Measurements from ENCODE around the gene CAPN10.

The CAPN10 gene

DNA sequence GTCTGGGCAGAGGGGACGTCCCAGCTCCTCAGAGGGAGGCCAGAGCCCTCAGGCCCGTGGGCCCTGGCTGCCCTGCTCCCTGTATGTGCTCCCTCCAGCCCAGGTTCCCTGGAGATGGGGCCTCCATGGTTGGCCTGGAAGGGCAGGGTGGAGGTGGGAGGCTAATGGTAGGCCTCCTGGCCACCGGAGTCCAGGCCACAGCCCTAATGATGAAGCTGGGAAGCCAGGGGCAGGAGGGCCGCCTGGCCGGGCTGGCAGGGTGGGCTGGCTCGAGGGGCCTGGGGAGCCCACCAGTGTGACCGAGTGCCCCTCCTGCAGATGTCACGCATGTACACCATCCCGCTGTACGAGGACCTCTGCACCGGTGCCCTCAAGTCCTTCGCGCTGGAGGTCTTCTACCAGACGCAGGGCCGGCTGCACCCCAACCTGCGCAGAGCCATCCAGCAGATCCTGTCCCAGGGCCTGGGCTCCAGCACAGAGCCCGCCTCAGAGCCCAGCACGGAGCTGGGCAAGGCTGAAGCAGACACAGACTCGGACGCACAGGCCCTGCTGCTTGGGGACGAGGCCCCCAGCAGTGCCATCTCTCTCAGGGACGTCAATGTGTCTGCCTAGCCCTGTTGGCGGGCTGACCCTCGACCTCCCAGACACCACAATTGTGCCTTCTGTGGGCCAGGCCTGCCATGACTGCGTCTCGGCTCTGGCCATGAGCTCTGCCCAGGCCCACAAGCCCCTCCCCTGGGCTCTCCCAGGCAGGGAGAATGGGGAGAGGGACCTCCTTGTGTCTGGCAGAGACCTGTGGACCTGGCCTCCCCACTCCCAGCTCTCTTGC lies 9.0 kb upstream of the CAPN10 start:
- Histone ChIP-seq H3K4me1 (ENCODE audit: insufficient read depth, low read length) (no peaks in the 10 kb centered on the region), H3K4me3 (ENCODE audit: low read length) (no peak overlapping the region), H3K27me3 (ENCODE audit: insufficient read depth, low read length) (no peaks in the 10 kb centered on the region), H3K27ac (ENCODE audit: low read depth, low read length) (no peak overlapping the region), H3K9ac (ENCODE audit: low read depth, low read length) (no peak overlapping the region), H3K36me3 (ENCODE audit: insufficient read depth, low read length) (no peaks in the 10 kb centered on the region), H3K9me3 (ENCODE audit: insufficient read depth, low read depth, low read length) (no peaks in the 10 kb centered on the region)
- 93% methylated on average over 26 of the region's 26 CpGs for WGBS

GRCh38 chr2:240578110-240578450 lies 8.5 kb upstream of the CAPN10 start:
- no peaks in the 10 kb centered on the region for H3K27me3 ChIP-seq (ENCODE audit: insufficient read depth, low read length)
- no peaks in the 10 kb centered on the region for H3K36me3 ChIP-seq (ENCODE audit: insufficient read depth, low read length)
- H3K27ac ChIP-seq (ENCODE audit: low read depth, low read length) = no peak overlapping the region
- WGBS = 96% methylated on average over 9 of the region's 9 CpGs
- H3K4me1 ChIP-seq (ENCODE audit: insufficient read depth, low read length) = no peaks in the 10 kb centered on the region
- H3K4me3 ChIP-seq (ENCODE audit: low read length) = no peak overlapping the region
- no peak overlapping the region for H3K9ac ChIP-seq (ENCODE audit: low read depth, low read length)
- no peaks in the 10 kb centered on the region for H3K9me3 ChIP-seq (ENCODE audit: insufficient read depth, low read depth, low read length)

DNA sequence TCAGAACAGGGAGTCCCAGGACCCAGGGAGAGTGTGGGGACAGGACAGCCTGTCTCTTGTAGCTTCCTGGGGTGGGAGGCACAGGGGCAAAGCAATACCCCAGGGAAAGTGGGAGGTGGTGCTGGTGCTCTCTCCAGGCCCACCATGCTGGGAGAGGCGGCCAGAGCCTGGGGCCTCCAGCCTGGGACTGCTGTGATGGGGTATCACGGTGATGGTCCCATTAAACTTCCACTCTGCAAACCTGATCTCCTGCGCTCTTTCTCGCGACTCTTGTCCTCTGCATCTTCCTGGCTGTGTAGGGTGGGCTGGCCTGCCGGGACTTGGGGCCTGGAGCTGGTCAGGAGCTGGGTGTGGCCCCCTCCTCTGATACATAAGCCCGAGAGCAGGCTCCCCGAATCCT lies 8.0 kb upstream of the CAPN10 start:
- H3K36me3 ChIP-seq (ENCODE audit: insufficient read depth, low read length) = no peaks in the 10 kb centered on the region
- WGBS = 93% methylated on average over 8 of the region's 8 CpGs
- H3K27ac ChIP-seq (ENCODE audit: low read depth, low read length) = no peak overlapping the region
- no peaks in the 10 kb centered on the region for H3K4me1 ChIP-seq (ENCODE audit: insufficient read depth, low read length)
- H3K9ac ChIP-seq (ENCODE audit: low read depth, low read length) = no peak overlapping the region
- H3K27me3 ChIP-seq (ENCODE audit: insufficient read depth, low read length) = no peaks in the 10 kb centered on the region
- no peak overlapping the region for H3K4me3 ChIP-seq (ENCODE audit: low read length)
- H3K9me3 ChIP-seq (ENCODE audit: insufficient read depth, low read depth, low read length) = no peaks in the 10 kb centered on the region

DNA sequence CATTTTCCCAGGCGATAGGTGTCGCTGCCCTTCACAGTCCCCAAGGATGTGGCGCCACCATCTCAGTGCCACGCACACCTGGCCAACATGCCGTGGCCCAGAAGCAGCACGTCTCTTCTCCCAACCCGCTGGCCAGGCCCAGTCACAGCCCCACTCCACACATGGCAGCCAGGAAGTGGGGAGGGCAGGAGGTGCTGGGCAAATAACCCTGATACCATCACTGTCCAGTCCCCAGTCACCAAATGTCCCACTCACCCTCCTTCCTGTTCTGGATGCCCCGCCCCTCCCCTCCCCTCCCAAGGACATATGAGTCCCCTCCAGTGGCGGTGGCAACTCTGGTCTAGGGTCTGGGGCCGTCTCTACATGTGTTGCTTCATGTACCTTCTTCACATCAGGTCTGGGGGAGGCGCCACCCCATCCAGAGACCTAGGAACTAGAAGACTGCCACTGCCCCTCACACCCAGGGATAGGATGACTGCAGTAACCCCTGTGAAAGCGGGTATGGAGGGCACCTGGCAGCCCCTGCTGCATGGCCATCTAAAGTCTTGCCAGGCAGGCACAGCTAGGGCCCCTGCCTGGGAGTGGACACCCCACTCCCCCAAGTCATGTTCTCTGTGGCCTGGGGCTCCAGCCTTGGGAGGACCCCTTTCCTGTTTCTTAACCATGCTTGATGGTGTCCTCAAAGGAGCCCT lies 7.3 kb upstream of the CAPN10 start:
- Histone ChIP-seq H3K4me1 (ENCODE audit: insufficient read depth, low read length) (no peaks in the 10 kb centered on the region), H3K36me3 (ENCODE audit: insufficient read depth, low read length) (no peaks in the 10 kb centered on the region), H3K9ac (ENCODE audit: low read depth, low read length) (no peak overlapping the region), H3K4me3 (ENCODE audit: low read length) (no peak overlapping the region), H3K27ac (ENCODE audit: low read depth, low read length) (no peak overlapping the region), H3K27me3 (ENCODE audit: insufficient read depth, low read length) (no peaks in the 10 kb centered on the region), H3K9me3 (ENCODE audit: insufficient read depth, low read depth, low read length) (no peaks in the 10 kb centered on the region)
- 93% methylated on average over 12 of the region's 12 CpGs for WGBS

DNA sequence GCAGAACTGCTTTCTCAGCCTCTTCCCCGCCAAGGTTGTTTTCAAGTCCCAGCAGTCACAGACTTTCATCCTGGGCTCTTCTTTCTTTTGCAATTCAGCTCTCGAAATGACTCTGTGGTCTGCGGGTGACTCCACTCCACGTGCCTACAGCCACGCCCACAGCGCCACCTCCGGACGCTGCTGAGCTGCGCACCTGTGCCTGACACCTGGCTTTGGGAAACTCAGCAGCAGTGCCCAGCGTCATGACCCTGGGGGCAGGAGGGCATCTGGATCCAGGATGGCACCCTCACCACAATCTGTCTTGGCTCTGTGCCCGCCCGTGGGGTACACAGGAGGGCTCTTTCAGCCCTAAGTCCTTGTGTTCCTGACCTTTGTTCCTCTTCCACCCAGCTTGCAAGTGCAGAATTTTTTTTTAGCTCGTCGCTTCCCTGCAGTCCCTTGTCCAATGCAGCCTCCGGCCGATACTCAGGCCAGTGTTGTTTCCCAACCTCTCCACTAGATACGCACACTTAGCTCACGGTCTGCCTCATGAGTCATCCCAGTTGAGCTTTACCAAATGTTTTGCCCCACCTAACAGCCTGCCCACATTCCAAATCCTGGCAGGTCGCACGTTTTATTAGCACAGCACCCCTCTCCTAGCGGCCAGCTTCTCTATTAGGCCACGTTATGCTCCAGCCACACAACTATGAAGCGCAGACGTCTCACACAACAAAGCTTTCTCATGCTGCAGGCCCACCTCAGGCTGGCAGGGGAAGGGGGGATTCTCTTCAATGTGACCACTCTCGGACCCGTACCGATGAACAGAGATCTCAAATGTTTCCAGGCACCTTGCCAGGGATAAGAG lies 6.5 kb upstream of the CAPN10 start:
- Histone ChIP-seq H3K36me3 (ENCODE audit: insufficient read depth, low read length) (no peaks in the 10 kb centered on the region), H3K4me1 (ENCODE audit: insufficient read depth, low read length) (peaks cover 7% of the 10 kb centered on the region), H3K9me3 (ENCODE audit: insufficient read depth, low read depth, low read length) (no peaks in the 10 kb centered on the region), H3K9ac (ENCODE audit: low read depth, low read length) (no peak overlapping the region), H3K27ac (ENCODE audit: low read depth, low read length) (no peak overlapping the region), H3K4me3 (ENCODE audit: low read length) (no peak overlapping the region), H3K27me3 (ENCODE audit: insufficient read depth, low read length) (no peaks in the 10 kb centered on the region)
- 84% methylated on average over 27 of the region's 27 CpGs for WGBS

DNA sequence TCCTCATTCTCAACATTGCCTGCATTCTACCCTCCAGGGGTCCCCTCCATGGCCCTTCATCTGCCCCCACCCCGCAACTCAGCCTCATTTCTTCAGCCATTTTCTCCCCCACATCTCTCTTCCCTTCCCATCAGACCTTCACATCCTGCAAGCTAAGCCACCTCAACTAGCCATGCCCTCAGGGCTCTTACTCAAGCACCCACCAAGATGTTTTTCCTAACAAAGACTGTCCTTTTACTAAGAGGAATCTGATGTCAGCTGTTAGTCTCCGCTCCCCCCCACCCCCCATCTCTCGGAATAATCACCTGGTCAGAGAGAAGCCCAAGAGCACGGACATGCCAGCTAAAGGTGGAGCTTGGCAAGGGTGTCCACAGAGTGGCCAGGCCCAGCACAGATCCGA lies 4.7 kb upstream of the CAPN10 start:
- no peak overlapping the region for H3K4me3 ChIP-seq (ENCODE audit: low read length)
- WGBS = 61% methylated on average over 5 of the region's 5 CpGs
- H3K27ac ChIP-seq (ENCODE audit: low read depth, low read length) = no peak overlapping the region
- H3K36me3 ChIP-seq (ENCODE audit: insufficient read depth, low read length) = no peaks in the 10 kb centered on the region
- no peak overlapping the region for H3K9ac ChIP-seq (ENCODE audit: low read depth, low read length)
- H3K4me1 ChIP-seq (ENCODE audit: insufficient read depth, low read length) = peaks cover 9% of the 10 kb centered on the region
- H3K9me3 ChIP-seq (ENCODE audit: insufficient read depth, low read depth, low read length) = no peaks in the 10 kb centered on the region
- H3K27me3 ChIP-seq (ENCODE audit: insufficient read depth, low read length) = no peaks in the 10 kb centered on the region

DNA sequence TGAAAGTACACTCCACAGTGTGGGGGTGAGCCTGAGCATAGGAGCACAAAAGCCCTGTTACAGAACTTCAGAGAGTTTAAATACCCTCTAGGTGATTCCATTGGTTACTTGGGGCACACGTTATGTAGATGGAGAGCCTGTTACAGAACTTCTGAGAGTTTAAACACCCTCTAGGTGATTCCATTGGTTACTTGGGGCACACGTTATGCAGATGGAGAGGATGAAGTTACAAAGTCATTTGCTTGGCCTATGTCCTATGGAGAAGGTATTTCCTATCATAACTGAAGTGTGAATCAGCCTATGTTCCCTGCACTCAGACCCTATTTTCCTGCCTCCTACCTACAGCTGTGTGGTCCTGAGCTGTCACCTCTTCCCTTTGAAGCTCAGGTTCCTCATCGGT lies 3.8 kb upstream of the CAPN10 start:
- Histone ChIP-seq H3K27ac (ENCODE audit: low read depth, low read length) (no peak overlapping the region), H3K36me3 (ENCODE audit: insufficient read depth, low read length) (no peaks in the 10 kb centered on the region), H3K4me3 (ENCODE audit: low read length) (no peak overlapping the region), H3K9ac (ENCODE audit: low read depth, low read length) (no peak overlapping the region), H3K27me3 (ENCODE audit: insufficient read depth, low read length) (no peaks in the 10 kb centered on the region), H3K9me3 (ENCODE audit: insufficient read depth, low read depth, low read length) (no peaks in the 10 kb centered on the region), H3K4me1 (ENCODE audit: insufficient read depth, low read length) (peaks cover 13% of the 10 kb centered on the region)
- WGBS = 87% methylated on average over 3 of the region's 3 CpGs

GRCh38 chr2:240583774-240584173 lies 2.8 kb upstream of the CAPN10 start:
- Histone ChIP-seq H3K27me3 (ENCODE audit: insufficient read depth, low read length) (no peaks in the 10 kb centered on the region), H3K9ac (ENCODE audit: low read depth, low read length) (no peak overlapping the region; the same call in 1 of the 2 replicates), H3K9me3 (ENCODE audit: insufficient read depth, low read depth, low read length) (no peaks in the 10 kb centered on the region), H3K4me3 (ENCODE audit: low read length) (no peak overlapping the region), H3K4me1 (ENCODE audit: insufficient read depth, low read length) (peaks cover 13% of the 10 kb centered on the region), H3K36me3 (ENCODE audit: insufficient read depth, low read length) (no peaks in the 10 kb centered on the region), H3K27ac (ENCODE audit: low read depth, low read length) (no peak overlapping the region)
- WGBS = 95% methylated on average over 4 of the region's 4 CpGs

GRCh38 chr2:240584486-240585031 lies 2.0 kb upstream of the CAPN10 start:
- no peak overlapping the region for H3K9ac ChIP-seq (ENCODE audit: low read depth, low read length)
- 0 out of 2 replicates have a peak, but pooled peaks cover 1% of the 10 kb centered on the region for H3K36me3 ChIP-seq (ENCODE audit: insufficient read depth, low read length)
- 82% methylated on average over 4 of the region's 4 CpGs for WGBS
- no peaks in the 10 kb centered on the region for H3K27me3 ChIP-seq (ENCODE audit: insufficient read depth, low read length)
- no peaks in the 10 kb centered on the region for H3K9me3 ChIP-seq (ENCODE audit: insufficient read depth, low read depth, low read length)
- H3K4me1 ChIP-seq (ENCODE audit: insufficient read depth, low read length) = peaks cover 13% of the 10 kb centered on the region
- H3K4me3 ChIP-seq (ENCODE audit: low read length) = peak overlapping the region; percentile 100
- H3K27ac ChIP-seq (ENCODE audit: low read depth, low read length) = no peak overlapping the region

GRCh38 chr2:240585101-240585500 lies 1.4 kb upstream of the CAPN10 start:
- peaks cover 3% of the 10 kb centered on the region; the same call in 1 of the 2 replicates for H3K36me3 ChIP-seq (ENCODE audit: insufficient read depth, low read length)
- peaks cover 13% of the 10 kb centered on the region for H3K4me1 ChIP-seq (ENCODE audit: insufficient read depth, low read length)
- H3K9me3 ChIP-seq (ENCODE audit: insufficient read depth, low read depth, low read length) = no peaks in the 10 kb centered on the region
- H3K9ac ChIP-seq (ENCODE audit: low read depth, low read length) = peak overlapping the region; percentile 94; the same call in 1 of the 2 replicates
- no peak overlapping the region for H3K27ac ChIP-seq (ENCODE audit: low read depth, low read length)
- no peaks in the 10 kb centered on the region for H3K27me3 ChIP-seq (ENCODE audit: insufficient read depth, low read length)
- 93% methylated on average over 6 of the region's 6 CpGs for WGBS
- H3K4me3 ChIP-seq (ENCODE audit: low read length) = peak overlapping the region; percentile 100

Measured in HUES64 (cell line).